ENCODE results near the gene SLC25A17.
"Not testable (repeated sequence)": the region's sequence is repeated elsewhere in the genome, so short reads cannot be mapped to it uniquely, and the experiment has no call there.

SLC25A17 gene

GRCh38 chr22:40818747-40819598 is at the start of gene SLC25A17:
TSS of gene SLC25A17 (minus strand) at chr22:40819346. CDS start at chr22:40819248, 98 bp downstream.
- DNase-seq (ENCODE audit: low spot score), result peak; percentile 82

GRCh38 chr22:40868379-40868778 is 49.2 kb upstream of the SLC25A17 start:
- DNase-seq (ENCODE audit: low spot score), result not testable (repeated sequence)

- no peak for DNase-seq (ENCODE audit: low spot score)
Observed at GRCh38 chr22:40867109-40867508, 48.0 kb upstream of the SLC25A17 start.

- DNase-seq (ENCODE audit: low spot score), result no peak
Observed at GRCh38 chr22:40862537-40862936, 43.4 kb upstream of the SLC25A17 start.

GRCh38 chr22:40862013-40862412 is 42.9 kb upstream of the SLC25A17 start, which contains the start of gene DNAJB7:
TSS of gene DNAJB7 (minus strand) at chr22:40862113. CDS start at chr22:40861994, 119 bp downstream.
- no peak for DNase-seq (ENCODE audit: low spot score)

- DNase-seq (ENCODE audit: low spot score), result no peak
Observed at GRCh38 chr22:40857309-40857855, 38.2 kb upstream of the SLC25A17 start.

- peak; percentile 43 for DNase-seq (ENCODE audit: low spot score)
Observed at GRCh38 chr22:40856513-40857308, 37.6 kb upstream of the SLC25A17 start, which contains the start of the genes ST13 and XPNPEP3. TSS of gene ST13 (minus strand) at chr22:40856639. CDS start at chr22:40856540, 99 bp downstream. TSS of gene XPNPEP3 (plus strand) at chr22:40857148. CDS start at chr22:40857182, 34 bp downstream.

GRCh38 chr22:40855979-40856512 is 36.9 kb upstream of the SLC25A17 start:
- no peak for DNase-seq (ENCODE audit: low spot score)

GRCh38 chr22:40855071-40855978 is 36.2 kb upstream of the SLC25A17 start:
- DNase-seq (ENCODE audit: low spot score), result no peak

GRCh38 chr22:40853961-40854360 is 34.8 kb upstream of the SLC25A17 start:
- no peak for DNase-seq (ENCODE audit: low spot score)

GRCh38 chr22:40853333-40853732 is 34.2 kb upstream of the SLC25A17 start:
- DNase-seq (ENCODE audit: low spot score), result no peak

GRCh38 chr22:40845816-40846215 is 26.7 kb upstream of the SLC25A17 start:
- not testable (repeated sequence) for DNase-seq (ENCODE audit: low spot score)

GRCh38 chr22:40844951-40845350 is 25.8 kb upstream of the SLC25A17 start:
- DNase-seq (ENCODE audit: low spot score), result no peak

GRCh38 chr22:40838486-40838885 is 19.3 kb upstream of the SLC25A17 start:
- DNase-seq (ENCODE audit: low spot score), result no peak

GRCh38 chr22:40834619-40835018 is 15.5 kb upstream of the SLC25A17 start:
- no peak for DNase-seq (ENCODE audit: low spot score)

- no peak for DNase-seq (ENCODE audit: low spot score)
Observed at GRCh38 chr22:40829131-40829530, 10.0 kb upstream of the SLC25A17 start.

- no peak for DNase-seq (ENCODE audit: low spot score)
Observed at GRCh38 chr22:40826984-40827741, 8.0 kb upstream of the SLC25A17 start.

GRCh38 chr22:40826292-40826691 is 7.1 kb upstream of the SLC25A17 start:
- DNase-seq (ENCODE audit: low spot score), result not testable (repeated sequence)

GRCh38 chr22:40823426-40823825 is 4.3 kb upstream of the SLC25A17 start:
- DNase-seq (ENCODE audit: low spot score), result no peak

GRCh38 chr22:40819599-40820140 is 524 bp upstream of the SLC25A17 start:
- no peak for DNase-seq (ENCODE audit: low spot score)

All from HuH-7.5 (cell line).